B cell (primary cell): ENCODE data around the gene H6PD. TPM values are rescaled to one million over a fixed set of nuclear protein-coding genes. Genes with fewer than 3 reads are reported as not detected.

ENCODE experiments used
- ATAC-seq: fragments of 200-7000 bp; cut with Tn5 transposase; one replicate; pipeline ENCODE4 v1.10.0; 2021; ENCODE audit warnings: low read depth, mild to moderate bottlenecking, moderate number of reproducible peaks, moderate library complexity
- CTCF ChIA-PET: fragments of 350-600 bp; sonication (Branson Sonifier 250); formaldehyde crosslinking; loops from one replicate; lab custom pipeline; 2021; ENCODE audit warnings: antibody characterized with exemption, inconsistent platforms; lab: Charles Lee
- POLR2A ChIA-PET: fragments of 350-600 bp; sonication (Branson Sonifier 250); formaldehyde crosslinking; loops from one replicate; lab custom pipeline; 2021; ENCODE audit warnings: antibody characterized with exemption; lab: Charles Lee
- DNase-seq: peaks from one replicate; pipeline ENCODE4 v3.0.0; 2013
- H2AFZ ChIP-seq: 2 replicates; pipeline ENCODE4 v1.6.1; 2012; ENCODE audit warnings: mild to moderate bottlenecking, low read depth, low read length; ENCODE audit not compliant: insufficient read depth, poor library complexity, severe bottlenecking
- H3K27ac ChIP-seq, 2 donors: 1 replicate in 1 of 2; 2 replicates in 1 of 2; pipeline ENCODE4 v1.5.1; 2012 to 2013; ENCODE audit warnings: low read length in 2 of 2, mild to moderate bottlenecking in 2 of 2, moderate library complexity in 1 of 2
- H3K27me3 ChIP-seq, 4 experiments: fragments of 200-600 bp in 1 of 4; sonication (generic) in 1 of 4; replicated peaks in 1 of 4; 1 replicate in 2 of 4; 2 replicates in 2 of 4; pipeline versions ENCODE4 v1.6.1 to v1.7.0; 2013 to 2016; ENCODE audit warnings: low read length in 3 of 4, mild to moderate bottlenecking in 2 of 4, mixed read lengths in 1 of 4, moderate library complexity in 1 of 4; ENCODE audit not compliant: insufficient read depth in 4 of 4, control insufficient read depth in 3 of 4; ENCODE audit errors: control extremely low read depth in 1 of 4
- H3K36me3 ChIP-seq, 2 experiments: replicated peaks in 1 of 2; 1 replicate in 1 of 2; 2 replicates in 1 of 2; pipeline versions ENCODE4 v1.6.1 to v1.7.1; 2013; ENCODE audit warnings: low read length in 1 of 2; ENCODE audit not compliant: insufficient read depth in 2 of 2, control insufficient read depth in 1 of 2; ENCODE audit errors: control extremely low read depth in 1 of 2, extremely low read depth in 1 of 2
- H3K4me1 ChIP-seq, 2 donors: fragments of 200-600 bp in 1 of 2; sonication (generic) in 1 of 2; 1 replicate in 1 of 2; 2 replicates in 1 of 2; pipeline versions ENCODE4 v1.5.1 to v1.6.1; 2013 to 2017; ENCODE audit warnings: low read length in 2 of 2; ENCODE audit not compliant: control insufficient read depth in 2 of 2, insufficient read depth in 2 of 2
- H3K4me2 ChIP-seq: replicated peaks from 2 replicates; pipeline ENCODE3; 2012; ENCODE audit warnings: mild to moderate bottlenecking, low read depth, low read length; ENCODE audit not compliant: poor library complexity, severe bottlenecking
- H3K4me3 ChIP-seq, 5 experiments: fragments of 200-600 bp in 1 of 5; sonication (generic) in 1 of 5; 1 replicate in 3 of 5; 2 replicates in 2 of 5; pipeline versions ENCODE4 v1.5.1 to v1.7.0; 2011 to 2016; ENCODE audit warnings: low read length in 4 of 5, mild to moderate bottlenecking in 4 of 5, low read depth in 2 of 5, control low read depth in 1 of 5, moderate library complexity in 1 of 5; ENCODE audit not compliant: insufficient read depth in 1 of 5; ENCODE audit errors: control extremely low read depth in 1 of 5, extremely low read depth in 1 of 5
- H3K79me2 ChIP-seq: fragments of 200-600 bp; sonication (generic); one replicate; pipeline ENCODE4 v1.6.0; 2016; ENCODE audit warnings: low read length; ENCODE audit not compliant: control insufficient read depth, insufficient read depth
- H3K9ac ChIP-seq: fragments of 200-600 bp; sonication (generic); 2 replicates; pipeline ENCODE4 v1.6.1; 2017; ENCODE audit warnings: mild to moderate bottlenecking, low read length, moderate library complexity
- H3K9me3 ChIP-seq, 3 donors: one replicate each; pipeline versions ENCODE4 v1.6.1 to v1.7.1; 2013; ENCODE audit warnings: low read length in 2 of 3; ENCODE audit not compliant: control insufficient read depth in 2 of 3, insufficient read depth in 1 of 3; ENCODE audit errors: control extremely low read depth in 1 of 3
- H4K20me1 ChIP-seq: 2 replicates; pipeline ENCODE4 v1.6.0; 2012; ENCODE audit warnings: mild to moderate bottlenecking, low read length; ENCODE audit not compliant: insufficient read depth, control insufficient read depth, poor library complexity, severe bottlenecking
- H3K27ac Mint-ChIP-seq: one replicate; pipeline ENCODE4 v1.8.0; 2021; ENCODE audit warnings: mixed read lengths
- H3K27me3 Mint-ChIP-seq: one replicate; pipeline ENCODE4 v1.8.0; 2021; ENCODE audit warnings: mixed read lengths
- H3K4me1 Mint-ChIP-seq: one replicate; pipeline ENCODE4 v1.8.0; 2021; ENCODE audit warnings: mixed read lengths
- H3K4me3 Mint-ChIP-seq: one replicate; pipeline ENCODE4 v1.8.0; 2021; ENCODE audit warnings: mixed read lengths
- H3K9me3 Mint-ChIP-seq: one replicate; pipeline ENCODE4 v1.8.0; 2022; ENCODE audit warnings: mixed read lengths; ENCODE audit not compliant: insufficient read depth
- EZH2 ChIP-seq: IDR thresholded peaks from 2 replicates; pipeline ENCODE4 v1.6.1; 2012; ENCODE audit warnings: borderline replicate concordance, low read depth, mild to moderate bottlenecking, moderate library complexity, low read length; ENCODE audit not compliant: insufficient read depth, poor library complexity, severe bottlenecking
- WGBS: methylation state at CpG from one replicate; pipeline ENCODE4 v1.1.5; 2013; ENCODE audit warnings: missing lambda C conversion rate; ENCODE audit not compliant: insufficient coverage; 5-methylcytosine and 5-hydroxymethylcytosine counted together
- intact Hi-C: fragments of 100-400 bp; cut with micrococcal nuclease; formaldehyde crosslinking; loops from one replicate; pipeline ENCODE4 v1.10.0; 2022
- polyA plus RNA-seq: library from polyadenylated mRNA; depleted of rRNA; stranded (reverse); fragments of >200 nt; gene quantifications from 2 replicates; pipeline ENCODE4 v1.2.3, GENCODE V29; 2012
- total RNA-seq, 2 donors: library from RNA; stranded (reverse); fragments of 120-200 nt in 1 of 2; gene quantifications; 1 replicate in 1 of 2; 2 replicates in 1 of 2; pipeline versions ENCODE4 v1.2.3 to v1.2.4, GENCODE V29; 2013 to 2022
- TF ChIP-seq, protein P1 (sequence below): fragments of 200-600 bp; IDR thresholded peaks from one replicate; pipeline ENCODE4 v1.8.0; 2022; ENCODE audit warnings: antibody characterized with exemption, mild to moderate bottlenecking

H6PD gene
- total and polyA plus RNA-seq, 2 donors (not counting 1 experiment from before 2014, with no cell fraction given), result 11.3 to 30.2 TPM

DNA sequence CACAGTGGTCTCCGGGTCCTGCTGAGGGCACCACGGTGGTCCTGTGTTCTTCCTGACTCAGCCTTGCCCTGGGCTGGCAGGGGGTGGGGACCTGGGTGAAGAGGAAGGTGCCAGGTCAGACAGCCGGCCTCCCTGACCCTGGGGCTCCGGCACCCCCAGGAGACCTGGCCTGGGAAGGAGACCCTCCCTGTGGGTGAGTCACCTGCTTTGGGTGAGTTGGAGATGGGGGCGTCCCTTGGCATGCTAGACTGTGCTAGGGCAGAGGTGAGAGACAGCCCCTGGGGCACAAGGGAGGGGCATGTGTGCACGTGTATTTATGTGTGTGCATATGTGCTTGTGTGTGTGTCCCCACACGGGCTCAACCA, 81.5 kb downstream of the H6PD start:
- ATAC-seq (no peak), DNase-seq (no peak)
- Histone ChIP-seq H3K9ac (no peak overlapping the region), H3K27me3 (no peaks in the 10 kb centered on the region), H3K27ac (no peak overlapping the region), H3K4me3 (no peak overlapping the region), H2AFZ (no peak overlapping the region), H4K20me1 (no peaks in the 10 kb centered on the region), H3K4me1 (peaks cover 0 to 26% of the 10 kb centered on the region in 2 donors), H3K9me3 (no peaks in the 10 kb centered on the region), H3K4me2 (no peak overlapping the region), H3K79me2 (peaks cover 64% of the 10 kb centered on the region), H3K36me3 (no peaks in the 10 kb centered on the region)
- Mint-ChIP-seq H3K4me3 (no peak overlapping the region), H3K4me1 (peaks cover 38% of the 10 kb centered on the region), H3K27me3 (no peaks in the 10 kb centered on the region), H3K27ac (no peak overlapping the region), H3K9me3 (no peaks in the 10 kb centered on the region)
- intact Hi-C loops, result no loop called here
- 54% methylated on average over 7 of the region's 7 CpGs for WGBS
- CTCF ChIA-PET, result no interaction called here
- TF ChIP-seq, protein P1, sequence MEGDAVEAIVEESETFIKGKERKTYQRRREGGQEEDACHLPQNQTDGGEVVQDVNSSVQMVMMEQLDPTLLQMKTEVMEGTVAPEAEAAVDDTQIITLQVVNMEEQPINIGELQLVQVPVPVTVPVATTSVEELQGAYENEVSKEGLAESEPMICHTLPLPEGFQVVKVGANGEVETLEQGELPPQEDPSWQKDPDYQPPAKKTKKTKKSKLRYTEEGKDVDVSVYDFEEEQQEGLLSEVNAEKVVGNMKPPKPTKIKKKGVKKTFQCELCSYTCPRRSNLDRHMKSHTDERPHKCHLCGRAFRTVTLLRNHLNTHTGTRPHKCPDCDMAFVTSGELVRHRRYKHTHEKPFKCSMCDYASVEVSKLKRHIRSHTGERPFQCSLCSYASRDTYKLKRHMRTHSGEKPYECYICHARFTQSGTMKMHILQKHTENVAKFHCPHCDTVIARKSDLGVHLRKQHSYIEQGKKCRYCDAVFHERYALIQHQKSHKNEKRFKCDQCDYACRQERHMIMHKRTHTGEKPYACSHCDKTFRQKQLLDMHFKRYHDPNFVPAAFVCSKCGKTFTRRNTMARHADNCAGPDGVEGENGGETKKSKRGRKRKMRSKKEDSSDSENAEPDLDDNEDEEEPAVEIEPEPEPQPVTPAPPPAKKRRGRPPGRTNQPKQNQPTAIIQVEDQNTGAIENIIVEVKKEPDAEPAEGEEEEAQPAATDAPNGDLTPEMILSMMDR, result no peak
- no peak for TF ChIP-seq EZH2
- POLR2A ChIA-PET, result no interaction called here

DNA sequence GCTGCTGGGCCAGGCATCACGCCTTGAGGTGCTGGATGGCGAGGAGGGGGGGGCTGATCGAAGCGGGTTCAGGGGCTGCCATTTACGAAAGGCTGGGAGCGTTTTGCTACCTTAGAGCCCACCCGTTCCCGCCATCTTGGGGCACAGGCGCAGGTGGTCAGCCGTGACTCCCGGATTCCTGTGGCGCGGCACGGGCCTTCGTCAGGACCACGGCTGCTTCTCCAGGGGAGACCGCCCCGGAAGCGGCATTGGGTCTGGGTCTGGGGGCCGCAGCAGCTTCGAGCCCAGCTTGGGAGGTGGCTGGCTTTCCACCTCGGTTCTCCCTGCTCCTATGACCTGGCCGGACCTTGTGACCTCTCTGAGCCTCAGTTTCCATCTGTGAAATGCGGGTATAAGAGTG, 81.9 kb downstream of the H6PD start:
- H3K4me1 ChIP-seq, result peaks cover 0 to 26% of the 10 kb centered on the region in 2 donors

More for the DNA sequence above, 81.9 kb downstream of the H6PD start:
- Mint-ChIP-seq H3K27ac (no peak overlapping the region), H3K27me3 (no peaks in the 10 kb centered on the region), H3K9me3 (no peaks in the 10 kb centered on the region), H3K4me3 (no peak overlapping the region), H3K4me1 (peaks cover 39% of the 10 kb centered on the region)
- no peak for TF ChIP-seq EZH2
- TF ChIP-seq, protein P1, result no peak
- peaks cover 68% of the 10 kb centered on the region for H3K79me2 ChIP-seq
- H3K4me2 ChIP-seq, result no peak overlapping the region
- H3K9me3 ChIP-seq, result no peaks in the 10 kb centered on the region
- DNase-seq (no peak), ATAC-seq (no peak)
- no peaks in the 10 kb centered on the region for H3K36me3 ChIP-seq
- H4K20me1 ChIP-seq, result no peaks in the 10 kb centered on the region
- H2AFZ ChIP-seq, result no peak overlapping the region
- H3K27me3 ChIP-seq, result no peaks in the 10 kb centered on the region
- no peak overlapping the region for H3K27ac ChIP-seq
- 97% methylated on average over 24 of the region's 24 CpGs for WGBS
- no peak overlapping the region for H3K4me3 ChIP-seq
- intact Hi-C loops, result no loop called here
- ChIA-PET CTCF (no interaction called here), POLR2A (no interaction called here)
- no peak overlapping the region for H3K9ac ChIP-seq
